ENCODE results near the gene TMEM196. TPM values are rescaled to one million over a fixed set of nuclear protein-coding genes. Genes with fewer than 3 reads are reported as not detected.

Gene TMEM196
- total and polyA plus RNA-seq, 9 of the 15 experiments (the other 6 are each of a cell fraction or from before 2014, with no cell fraction given), result not detected

DNA sequence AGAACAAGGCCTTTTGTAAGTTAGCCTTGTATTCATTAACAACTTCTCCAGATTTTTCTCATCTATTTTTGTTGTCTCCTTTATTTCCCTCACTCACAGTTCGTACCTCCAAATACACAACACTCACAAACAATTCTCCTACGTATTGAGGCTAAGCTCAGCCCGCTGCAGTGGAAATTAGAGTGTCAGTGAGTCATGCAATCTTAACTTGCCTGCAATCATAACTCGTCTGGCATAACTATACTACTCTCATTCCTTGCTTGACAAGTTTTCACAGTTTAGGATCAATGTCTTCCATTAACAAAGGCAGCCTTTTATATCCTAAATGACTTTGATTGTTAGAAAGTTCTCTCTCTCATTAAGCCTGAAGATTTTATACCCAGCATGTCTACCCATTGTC is 23.8 kb downstream of the TMEM196 start:
- H3K9me3 ChIP-seq (replicated peaks; ENCODE audit: control insufficient read depth, insufficient read depth, low read depth, low read length), result no peaks in the 10 kb centered on the region
- no peak overlapping the region for H3K9ac ChIP-seq (ENCODE audit: insufficient read depth in 1 of 2, low read depth in 2 of 2, low read length in 2 of 2)
- no peak for ATAC-seq
- DNase-seq (ENCODE audit: extremely low read depth in 1 of 4, low spot score in 3 of 4), result no peak
- no peaks in the 10 kb centered on the region for H3K4me1 ChIP-seq (replicated peaks in 1 of 2; ENCODE audit: control insufficient read depth in 2 of 2, insufficient read depth in 2 of 2, low read length in 2 of 2)
- no peak for FAIRE-seq
- TF ChIP-seq ZNF274 (IDR thresholded peaks at IDR 0.05; ENCODE audit: borderline replicate concordance, low read depth, low read length), result no peak
- TF ChIP-seq THAP12 (CRISPR knock-in tag; IDR thresholded peaks at IDR 0.05), result no peak
- no peak for TF ChIP-seq CBX3 (IDR thresholded peaks at IDR 0.05; ENCODE audit: borderline replicate concordance in 1 of 2, low read length in 2 of 2)
- no peak for TF ChIP-seq GMEB1 (CRISPR knock-in tag; IDR thresholded peaks at IDR 0.05)
- no peak for TF ChIP-seq KLF1 (tag; IDR thresholded peaks at IDR 0.05)
- TF ChIP-seq LEF1 (IDR thresholded peaks at IDR 0.05), result no peak
- TF ChIP-seq ZNF184 (CRISPR knock-in tag; IDR thresholded peaks at IDR 0.05), result no peak
- TF ChIP-seq HMG20A (CRISPR knock-in tag; conservative IDR thresholded peaks at IDR 0.05), result no peak
- no peak for TF ChIP-seq ZNF121 (CRISPR knock-in tag; conservative IDR thresholded peaks at IDR 0.05)
- CTCF ChIA-PET (ENCODE audit: low intra/inter-chr PET ratio), result no interaction called here
- H3K9me1 ChIP-seq (ENCODE audit: control insufficient read depth, insufficient read depth, low read length), result no peaks in the 10 kb centered on the region
- H3K27ac ChIP-seq (ENCODE audit: extremely low read depth, low read depth, low read length), result no peak overlapping the region
- H4K20me1 ChIP-seq (replicated peaks; ENCODE audit: control insufficient read depth, insufficient read depth, low read length), result no peaks in the 10 kb centered on the region
- intact Hi-C loops (cut with micrococcal nuclease), result loop anchor here (5.0 kb wide), 1 partner anchor 423 kb away; no protein-coding TSS in a partner anchor
- no peaks in the 10 kb centered on the region for H3K79me2 ChIP-seq (ENCODE audit: control insufficient read depth, insufficient read depth, low read length)
- H2AFZ ChIP-seq (ENCODE audit: low read depth, low read length), result no peak overlapping the region
- POLR2A ChIA-PET, result no interaction called here
- no peak overlapping the region for H3K4me3 ChIP-seq
- WGBS (ENCODE audit: insufficient coverage, low coverage, missing lambda C conversion rate), result 0% methylated on average over 4 of the region's 4 CpGs
- in situ Hi-C loops (cut with MboI), result loop anchor here (10.0 to 25.0 kb wide), 3 partner anchors 413 to 695 kb away; partner anchors contain the start of gene ITGB8
- H3K4me2 ChIP-seq (ENCODE audit: insufficient read depth, low read length), result no peak overlapping the region
- BruUV-seq (replicated peaks), result no TSS peak
- no peaks in the 10 kb centered on the region for H3K36me3 ChIP-seq (ENCODE audit: control insufficient read depth, insufficient read depth, low read length)
- no peaks in the 10 kb centered on the region for H3K27me3 ChIP-seq (ENCODE audit: control insufficient read depth in 2 of 2, insufficient read depth in 2 of 2, low read length in 2 of 2)

All from K562 (cell line).